HCT116 (cell line): Measurements from ENCODE around the gene CTNNA2. TPM values are rescaled to one million over a fixed set of nuclear protein-coding genes. Genes with fewer than 3 reads are reported as not detected.

Experiments
- ATAC-seq: fragments of 200-7000 bp; cut with Tn5 transposase; 2 replicates; pipeline ENCODE4 v1.9.1; 2020; ENCODE audit warnings: mild to moderate bottlenecking, moderate library complexity
- BruUV-seq: library from RNA; stranded (reverse); fragments of 400-500 nt; replicated peaks from 2 replicates; lab custom pipeline; 2021; lab: Mats Ljungman, UMichigan
- CTCF ChIA-PET: fragments of 300-600 bp; sonication (Branson Sonifier 250); formaldehyde crosslinking; loops from one replicate; lab custom pipeline; 2021; ENCODE audit warnings: antibody characterized with exemption; lab: Charles Lee
- POLR2A ChIA-PET: fragments of 300-600, 350-600 bp; sonication (Branson Sonifier 250); formaldehyde crosslinking; loops from one replicate; lab custom pipeline; 2021; ENCODE audit warnings: antibody characterized with exemption; lab: Charles Lee
- RAD21 ChIA-PET, 2 experiments: fragments of 300-600 bp; sonication (Branson Sonifier 250); formaldehyde crosslinking; loops; one replicate each; lab custom pipeline; 2023; ENCODE audit warnings: low total read pairs in 2 of 2; ENCODE audit not compliant: uncharacterized antibody in 2 of 2, unreplicated experiment in 2 of 2, low non-redundant PET in 1 of 2; lab: Charles Lee
- DNase-seq: peaks from one replicate; pipeline ENCODE4 v3.0.0-alpha.2; 2010; ENCODE audit warnings: low read depth, low spot score
- H2AFZ ChIP-seq: fragments of 200-600 bp; shearing (Covaris generic), sonication (generic); 2 replicates; pipeline ENCODE4 v1.6.1; 2017; ENCODE audit warnings: low read depth, mixed run types, mixed read lengths, antibody characterized with exemption, low read length; ENCODE audit not compliant: poor library complexity, severe bottlenecking
- H3K27ac ChIP-seq: 2 replicates; pipeline ENCODE4 v1.5.1; 2012; ENCODE audit warnings: low read depth, low read length
- H3K27me3 ChIP-seq: fragments of 200-600 bp; sonication (generic); 2 replicates; pipeline ENCODE4 v1.6.1; 2016; ENCODE audit warnings: mixed run types, low read length, mixed read lengths; ENCODE audit not compliant: insufficient read depth
- H3K36me3 ChIP-seq, 2 experiments: fragments of 200-500 bp in 1 of 2; fragments of 200-600 bp in 1 of 2; sonication (Bioruptor generic) in 1 of 2; sonication (generic) in 1 of 2; 2 replicates each; pipeline versions ENCODE4 v1.5.1 to v1.6.1; 2014 to 2016; ENCODE audit warnings: low read length in 2 of 2, inconsistent platforms in 1 of 2, mixed read lengths in 1 of 2, mixed run types in 1 of 2; ENCODE audit not compliant: insufficient read depth in 2 of 2, control insufficient read depth in 1 of 2
- H3K4me1 ChIP-seq, 2 experiments: fragments of 200-600 bp in 1 of 2; sonication (generic) in 1 of 2; 2 replicates each; pipeline versions ENCODE4 v1.5.1 to v1.6.1; 2012 to 2017; ENCODE audit warnings: low read length in 2 of 2, inconsistent platforms in 1 of 2, mild to moderate bottlenecking in 1 of 2, mixed read lengths in 1 of 2, mixed run types in 1 of 2, moderate library complexity in 1 of 2; ENCODE audit not compliant: insufficient read depth in 2 of 2, control insufficient read depth in 1 of 2
- H3K4me2 ChIP-seq: fragments of 200-600 bp; sonication (generic); 2 replicates; pipeline ENCODE4 v1.6.1; 2017; ENCODE audit warnings: mixed run types, low read length, mixed read lengths
- H3K4me3 ChIP-seq, 2 experiments: fragments of 200-600 bp in 1 of 2; sonication (generic) in 1 of 2; replicated peaks in 1 of 2; 2 replicates each; pipeline ENCODE4 v1.5.1; 2011 to 2016; ENCODE audit warnings: low read length in 2 of 2, control low read depth in 1 of 2, low read depth in 1 of 2, mild to moderate bottlenecking in 1 of 2, mixed read lengths in 1 of 2, mixed run types in 1 of 2
- H3K79me2 ChIP-seq: fragments of 200-600 bp; sonication (generic); 2 replicates; pipeline ENCODE4 v1.6.1; 2017; ENCODE audit warnings: mild to moderate bottlenecking, mixed run types, low read length, moderate library complexity, mixed read lengths; ENCODE audit not compliant: insufficient read depth
- H3K9ac ChIP-seq: fragments of 200-600 bp; sonication (generic); 2 replicates; pipeline ENCODE4 v1.6.1; 2016; ENCODE audit warnings: low read length, mixed read lengths
- H3K9me2 ChIP-seq: fragments of 200-600 bp; sonication (generic), shearing (Covaris generic); 2 replicates; pipeline ENCODE4 v1.6.1; 2017; ENCODE audit warnings: mixed run types, mild to moderate bottlenecking, moderate library complexity; ENCODE audit not compliant: insufficient read depth
- H3K9me3 ChIP-seq, 2 experiments: fragments of 200-500 bp in 1 of 2; fragments of 200-600 bp in 1 of 2; sonication (Bioruptor generic) in 1 of 2; sonication (generic) in 1 of 2; 2 replicates each; pipeline ENCODE4 v1.6.1; 2014 to 2017; ENCODE audit warnings: low read length in 2 of 2, mixed read lengths in 2 of 2, inconsistent platforms in 1 of 2, low read depth in 1 of 2, mild to moderate bottlenecking in 1 of 2, mixed run types in 1 of 2, moderate library complexity in 1 of 2; ENCODE audit not compliant: control insufficient read depth in 1 of 2, insufficient read depth in 1 of 2
- H4K20me1 ChIP-seq: fragments of 200-600 bp; sonication (generic), shearing (Covaris generic); 2 replicates; pipeline ENCODE4 v1.6.1; 2017; ENCODE audit warnings: mixed run types, mild to moderate bottlenecking, moderate library complexity; ENCODE audit not compliant: insufficient read depth
- ATF3 ChIP-seq: IDR thresholded peaks from 2 replicates; pipeline ENCODE4 v1.6.1; 2012
- CBX3 ChIP-seq: IDR thresholded peaks from 2 replicates; pipeline ENCODE4 v1.6.1; 2012; ENCODE audit warnings: low read depth
- CEBPB ChIP-seq: IDR thresholded peaks from 2 replicates; pipeline ENCODE4 v1.6.1; 2012; ENCODE audit warnings: low read depth
- EZH2 ChIP-seq: fragments of 200-600 bp; sonication (generic); IDR thresholded peaks from 2 replicates; pipeline ENCODE4 v1.6.1; 2017; ENCODE audit warnings: antibody characterized with exemption, mixed run types
- EZH2phosphoT487 ChIP-seq: fragments of 200-600 bp; IDR thresholded peaks from 2 replicates; pipeline ENCODE4 v1.6.1; 2018; ENCODE audit warnings: antibody characterized with exemption, borderline replicate concordance
- FOSL1 ChIP-seq: IDR thresholded peaks from 2 replicates; pipeline ENCODE4 v1.6.1; 2012; ENCODE audit warnings: low read depth
- JUND ChIP-seq: IDR thresholded peaks from 2 replicates; pipeline ENCODE4 v1.6.1; 2012
- POLR2A ChIP-seq: IDR thresholded peaks from 2 replicates; pipeline ENCODE4 v1.7.0; 2011; ENCODE audit warnings: borderline replicate concordance; ENCODE audit not compliant: insufficient read depth, insufficient read length; ENCODE audit errors: extremely low read depth
- POLR2AphosphoS5 ChIP-seq: IDR thresholded peaks from 2 replicates; pipeline ENCODE4 v1.6.1; 2011; ENCODE audit warnings: mild to moderate bottlenecking, low read depth, low read length, moderate library complexity
- SRF ChIP-seq: IDR thresholded peaks from 2 replicates; pipeline ENCODE4 v1.6.1; 2012; ENCODE audit warnings: low read depth
- intact Hi-C: fragments of 100-400 bp; cut with micrococcal nuclease; formaldehyde crosslinking; loops from 2 replicates; pipeline ENCODE4 v1.10.0; 2022
- total RNA-seq: library from RNA; stranded (reverse); gene quantifications from one replicate; pipeline ENCODE4 v1.2.1, GENCODE V29; 2021; ENCODE audit not compliant: unreplicated experiment
- TF ChIP-seq, protein P1 (sequence below), 3 experiments: fragments of 200-600 bp in 1 of 3; sonication (generic) in 1 of 3; IDR thresholded peaks in 2 of 3; conservative IDR thresholded peaks in 1 of 3; 2 replicates each; pipeline ENCODE4 v1.5.1; 2012 to 2017; ENCODE audit warnings: low read depth in 2 of 3, low read length in 2 of 3, antibody characterized with exemption in 1 of 3, borderline replicate concordance in 1 of 3, control low read depth in 1 of 3, mild to moderate bottlenecking in 1 of 3, mixed read lengths in 1 of 3, mixed run types in 1 of 3, moderate library complexity in 1 of 3; ENCODE audit not compliant: insufficient read depth in 1 of 3
- TF ChIP-seq, protein P2 (sequence below): IDR thresholded peaks from 2 replicates; pipeline ENCODE4 v1.6.1; 2011; ENCODE audit warnings: mild to moderate bottlenecking, low read length, moderate library complexity; ENCODE audit not compliant: insufficient replicate concordance; ENCODE audit errors: extremely low read depth

Gene CTNNA2
- total RNA-seq, 1 experiment from 2014 or later, result not detected

GRCh38 chr2:80323610-80324009 is 810.8 kb downstream of the CTNNA2 start:
- H4K20me1 ChIP-seq, result no peaks in the 10 kb centered on the region
- H3K9ac ChIP-seq, result no peak overlapping the region
- ChIA-PET CTCF (interaction anchor here (1.2 kb wide), 1 partner anchor 176 kb away, joined by 4 read pairs; no protein-coding TSS in a partner anchor), RAD21 (no interaction called here), POLR2A (no interaction called here)
- no TSS peak for BruUV-seq
- no peaks in the 10 kb centered on the region for H3K27me3 ChIP-seq
- H3K4me1 ChIP-seq, result no peaks in the 10 kb centered on the region
- no peaks in the 10 kb centered on the region for H3K9me2 ChIP-seq
- H3K27ac ChIP-seq, result no peak overlapping the region
- peaks cover 12 to 13% of the 10 kb centered on the region in 2 experiments; a peak in 2 of 4 replicates for H3K9me3 ChIP-seq
- no peak overlapping the region for H3K4me2 ChIP-seq
- DNase-seq (no peak), ATAC-seq (no peak)
- H3K4me3 ChIP-seq, result no peak overlapping the region
- no peaks in the 10 kb centered on the region for H3K79me2 ChIP-seq
- no peak overlapping the region for H2AFZ ChIP-seq
- intact Hi-C loops, result no loop called here
- no peaks in the 10 kb centered on the region for H3K36me3 ChIP-seq
- TF ChIP-seq JUND (no peak), EZH2 (no peak), POLR2AphosphoS5 (no peak), CEBPB (no peak), SRF (no peak)

DNA sequence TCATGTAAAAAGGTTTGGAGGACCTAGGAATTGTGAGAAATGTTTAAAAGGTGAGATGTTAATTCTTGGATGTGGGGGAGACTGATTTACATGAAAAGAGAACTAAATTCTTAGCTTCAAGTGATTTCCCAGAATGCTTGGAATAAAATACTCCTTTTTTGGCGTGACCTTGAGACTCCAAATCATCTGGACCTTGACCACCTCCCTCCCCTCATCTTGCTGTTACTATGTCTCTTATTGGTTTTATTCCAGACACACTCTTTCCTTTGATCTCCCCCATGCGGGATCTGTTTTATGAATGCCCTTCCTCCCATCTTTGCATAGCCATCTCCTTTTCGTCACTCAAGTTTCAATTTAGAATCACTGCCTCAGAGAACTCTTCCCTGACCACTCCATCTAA is 811.7 kb downstream of the CTNNA2 start:
- CTCF ChIA-PET, result no interaction called here
- BruUV-seq, result no TSS peak
- Histone ChIP-seq H2AFZ (no peak overlapping the region), H3K9me3 (peaks cover 7 to 13% of the 10 kb centered on the region in 2 experiments; a peak in 2 of 4 replicates), H3K27me3 (no peaks in the 10 kb centered on the region), H4K20me1 (no peaks in the 10 kb centered on the region), H3K4me2 (no peak overlapping the region), H3K79me2 (no peaks in the 10 kb centered on the region), H3K4me3 (no peak overlapping the region), H3K9me2 (no peaks in the 10 kb centered on the region), H3K36me3 (no peaks in the 10 kb centered on the region), H3K9ac (no peak overlapping the region), H3K4me1 (no peaks in the 10 kb centered on the region), H3K27ac (no peak overlapping the region)
- ATAC-seq (no peak), DNase-seq (no peak)
- intact Hi-C loops, result no loop called here
- TF ChIP-seq POLR2A, result no peak
- TF ChIP-seq, protein P1, sequence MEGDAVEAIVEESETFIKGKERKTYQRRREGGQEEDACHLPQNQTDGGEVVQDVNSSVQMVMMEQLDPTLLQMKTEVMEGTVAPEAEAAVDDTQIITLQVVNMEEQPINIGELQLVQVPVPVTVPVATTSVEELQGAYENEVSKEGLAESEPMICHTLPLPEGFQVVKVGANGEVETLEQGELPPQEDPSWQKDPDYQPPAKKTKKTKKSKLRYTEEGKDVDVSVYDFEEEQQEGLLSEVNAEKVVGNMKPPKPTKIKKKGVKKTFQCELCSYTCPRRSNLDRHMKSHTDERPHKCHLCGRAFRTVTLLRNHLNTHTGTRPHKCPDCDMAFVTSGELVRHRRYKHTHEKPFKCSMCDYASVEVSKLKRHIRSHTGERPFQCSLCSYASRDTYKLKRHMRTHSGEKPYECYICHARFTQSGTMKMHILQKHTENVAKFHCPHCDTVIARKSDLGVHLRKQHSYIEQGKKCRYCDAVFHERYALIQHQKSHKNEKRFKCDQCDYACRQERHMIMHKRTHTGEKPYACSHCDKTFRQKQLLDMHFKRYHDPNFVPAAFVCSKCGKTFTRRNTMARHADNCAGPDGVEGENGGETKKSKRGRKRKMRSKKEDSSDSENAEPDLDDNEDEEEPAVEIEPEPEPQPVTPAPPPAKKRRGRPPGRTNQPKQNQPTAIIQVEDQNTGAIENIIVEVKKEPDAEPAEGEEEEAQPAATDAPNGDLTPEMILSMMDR (IDR thresholded peaks at IDR 0.05 in 2 of 3, conservative IDR thresholded peaks at IDR 0.05 in 1 of 3; ENCODE audit: borderline replicate concordance in 1 of 3, insufficient read depth in 1 of 3, low read depth in 2 of 3, low read length in 2 of 3), result no peak
- TF ChIP-seq, protein P2, sequence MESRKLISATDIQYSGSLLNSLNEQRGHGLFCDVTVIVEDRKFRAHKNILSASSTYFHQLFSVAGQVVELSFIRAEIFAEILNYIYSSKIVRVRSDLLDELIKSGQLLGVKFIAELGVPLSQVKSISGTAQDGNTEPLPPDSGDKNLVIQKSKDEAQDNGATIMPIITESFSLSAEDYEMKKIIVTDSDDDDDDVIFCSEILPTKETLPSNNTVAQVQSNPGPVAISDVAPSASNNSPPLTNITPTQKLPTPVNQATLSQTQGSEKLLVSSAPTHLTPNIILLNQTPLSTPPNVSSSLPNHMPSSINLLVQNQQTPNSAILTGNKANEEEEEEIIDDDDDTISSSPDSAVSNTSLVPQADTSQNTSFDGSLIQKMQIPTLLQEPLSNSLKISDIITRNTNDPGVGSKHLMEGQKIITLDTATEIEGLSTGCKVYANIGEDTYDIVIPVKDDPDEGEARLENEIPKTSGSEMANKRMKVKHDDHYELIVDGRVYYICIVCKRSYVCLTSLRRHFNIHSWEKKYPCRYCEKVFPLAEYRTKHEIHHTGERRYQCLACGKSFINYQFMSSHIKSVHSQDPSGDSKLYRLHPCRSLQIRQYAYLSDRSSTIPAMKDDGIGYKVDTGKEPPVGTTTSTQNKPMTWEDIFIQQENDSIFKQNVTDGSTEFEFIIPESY, result no peak
- TF ChIP-seq ATF3, result no peak
- no peak for TF ChIP-seq FOSL1
- no peak for TF ChIP-seq EZH2phosphoT487
- TF ChIP-seq CBX3, result no peak
- TF ChIP-seq SRF, result no peak
- TF ChIP-seq CEBPB, result no peak
- POLR2A ChIA-PET, result no interaction called here
- RAD21 ChIA-PET, result no interaction called here
